ENCODE measurements around the gene MGRN1. TPM values are rescaled to one million over a fixed set of nuclear protein-coding genes. Genes with fewer than 3 reads are reported as not detected.

Gene MGRN1
- total RNA-seq, 1 donor from 2014 or later = 41.5 TPM

DNA sequence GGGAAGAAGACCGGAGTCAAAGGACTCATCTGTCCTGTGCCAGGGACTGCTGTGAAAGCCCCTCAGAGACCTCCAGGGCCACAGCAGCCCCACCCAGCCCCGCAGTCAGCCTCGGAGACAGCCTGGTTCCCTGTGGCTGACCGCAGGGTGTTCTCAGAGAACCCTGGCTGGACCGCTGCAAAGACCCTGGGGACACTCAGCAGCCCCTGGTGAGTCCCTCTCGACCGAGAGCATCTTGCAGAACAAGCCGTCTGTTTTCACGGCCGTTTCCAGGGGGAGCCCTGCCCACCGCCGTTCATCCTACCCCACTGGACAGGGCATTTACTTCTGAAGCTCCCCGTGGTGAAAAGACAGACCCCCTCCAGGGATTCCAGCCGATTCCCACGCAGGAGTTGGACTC, 20.2 kb upstream of the MGRN1 start:
- DNase-seq = no peak

DNA sequence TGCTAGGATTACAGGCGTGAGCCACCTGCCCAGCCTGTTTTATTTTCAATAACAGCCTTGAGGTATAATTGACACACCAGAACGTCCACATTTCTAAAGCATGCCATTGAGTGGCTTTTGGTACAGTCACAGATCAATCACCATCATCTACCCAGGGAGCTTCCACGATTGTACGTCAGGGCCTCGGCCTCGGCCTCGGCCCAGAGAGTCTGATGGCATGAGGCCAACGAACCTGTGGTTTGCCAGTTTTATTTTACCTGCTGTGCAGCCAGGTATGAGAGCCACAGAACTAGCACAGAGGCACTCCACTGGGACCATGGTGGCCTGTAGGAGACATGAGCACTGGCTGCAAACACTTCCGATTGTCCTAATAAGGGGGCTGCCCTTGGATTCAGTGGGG, 18.3 kb upstream of the MGRN1 start:
- DNase-seq = no peak

DNA sequence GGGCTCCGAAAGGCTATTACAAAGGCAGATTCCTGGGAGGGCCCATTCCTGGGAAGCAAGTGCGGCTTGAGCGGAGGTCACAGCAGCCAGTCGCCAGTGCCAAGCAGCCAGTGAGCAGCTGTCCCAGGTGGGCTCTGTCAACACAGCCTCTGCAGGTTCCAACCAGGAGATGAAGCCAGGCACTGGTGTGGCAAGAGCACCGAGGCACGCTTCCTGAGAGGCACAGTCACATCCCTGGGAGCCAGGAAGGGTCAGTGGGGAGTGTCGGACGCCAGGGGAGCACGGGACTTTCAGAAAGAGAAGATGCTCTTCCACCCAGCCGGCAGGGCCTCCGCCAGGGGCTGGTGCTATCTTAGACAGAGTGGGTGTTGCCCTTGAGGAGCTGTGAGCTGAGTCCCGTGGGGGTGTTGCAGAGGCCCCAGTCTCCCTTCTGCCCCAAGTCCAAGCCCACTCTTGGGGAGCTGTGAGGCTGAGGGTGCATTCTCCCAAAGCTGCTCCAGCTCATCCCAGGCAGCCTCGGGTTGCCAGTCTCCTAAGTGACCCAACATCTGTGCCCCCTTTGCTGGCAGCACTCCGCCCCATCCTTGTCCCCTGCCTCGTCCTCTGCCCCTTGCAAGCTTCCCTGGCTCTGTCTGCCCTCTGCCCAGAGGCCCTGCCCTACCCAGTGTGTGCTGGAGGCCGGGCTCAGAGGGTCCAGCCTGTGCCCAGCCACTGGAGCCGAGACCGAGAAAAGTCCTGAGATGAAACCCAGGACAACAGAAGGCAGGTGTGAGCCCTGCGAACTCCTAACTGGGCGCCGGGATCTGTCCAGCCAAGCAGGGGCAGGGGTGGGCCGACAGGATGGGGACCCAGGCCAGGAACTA, 16.6 kb upstream of the MGRN1 start:
- DNase-seq = no peak

DNA sequence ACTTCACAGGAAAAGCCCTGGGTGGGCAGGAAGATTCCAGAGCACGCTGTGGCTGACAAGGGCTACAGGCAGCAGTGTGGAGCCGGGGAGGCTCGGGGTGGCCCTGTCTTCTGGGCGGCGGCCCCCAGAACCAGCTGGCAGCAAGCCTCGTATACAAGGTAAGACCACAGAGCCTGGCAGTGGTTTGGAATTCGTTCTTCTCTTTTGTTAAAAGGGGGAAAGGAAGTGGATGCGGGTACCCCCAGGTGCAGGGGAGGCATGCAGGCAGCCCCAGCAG, 16.0 kb upstream of the MGRN1 start:
- no peak for DNase-seq

DNA sequence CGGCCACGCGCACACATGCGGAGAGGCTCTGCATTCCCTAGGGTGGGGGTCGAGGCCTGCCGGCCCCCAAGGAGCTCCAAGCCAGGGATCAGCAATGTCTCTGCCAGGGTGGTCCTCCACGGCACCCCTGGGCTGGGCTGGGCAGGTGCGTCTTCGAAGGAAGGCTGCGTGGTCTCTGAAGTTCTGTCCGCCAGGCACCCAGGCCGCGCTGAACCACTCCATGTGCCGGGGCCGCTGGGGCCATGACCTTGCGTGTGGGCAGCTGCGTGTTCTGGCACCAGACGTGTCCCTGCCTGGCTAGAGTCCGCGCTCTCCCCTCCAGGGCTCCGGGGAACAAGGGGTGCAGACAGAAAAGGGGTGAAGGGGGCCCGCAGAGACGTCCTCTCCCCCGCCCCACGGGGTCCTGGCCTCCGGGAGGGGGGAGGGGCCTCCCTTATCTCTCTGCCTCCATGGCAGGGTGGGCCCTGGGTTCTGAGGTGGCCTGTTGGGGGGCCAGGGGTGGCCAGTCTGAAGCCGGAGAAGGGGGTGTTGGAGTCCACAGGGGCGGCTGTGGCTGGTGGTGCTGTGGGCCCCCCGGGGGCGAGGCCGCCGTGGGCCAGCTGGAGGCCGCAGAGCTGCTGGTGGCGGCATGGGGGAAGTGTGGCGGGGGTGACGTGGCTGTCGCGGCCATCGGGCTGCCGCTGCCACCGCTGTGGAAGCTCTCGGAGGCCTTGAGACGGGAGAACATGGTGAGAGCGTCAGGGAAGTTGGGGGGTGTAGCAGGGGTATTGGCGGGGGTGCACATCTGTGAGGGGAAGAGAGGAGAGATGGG, 15.2 kb upstream of the MGRN1 start:
- no peak for DNase-seq

DNA sequence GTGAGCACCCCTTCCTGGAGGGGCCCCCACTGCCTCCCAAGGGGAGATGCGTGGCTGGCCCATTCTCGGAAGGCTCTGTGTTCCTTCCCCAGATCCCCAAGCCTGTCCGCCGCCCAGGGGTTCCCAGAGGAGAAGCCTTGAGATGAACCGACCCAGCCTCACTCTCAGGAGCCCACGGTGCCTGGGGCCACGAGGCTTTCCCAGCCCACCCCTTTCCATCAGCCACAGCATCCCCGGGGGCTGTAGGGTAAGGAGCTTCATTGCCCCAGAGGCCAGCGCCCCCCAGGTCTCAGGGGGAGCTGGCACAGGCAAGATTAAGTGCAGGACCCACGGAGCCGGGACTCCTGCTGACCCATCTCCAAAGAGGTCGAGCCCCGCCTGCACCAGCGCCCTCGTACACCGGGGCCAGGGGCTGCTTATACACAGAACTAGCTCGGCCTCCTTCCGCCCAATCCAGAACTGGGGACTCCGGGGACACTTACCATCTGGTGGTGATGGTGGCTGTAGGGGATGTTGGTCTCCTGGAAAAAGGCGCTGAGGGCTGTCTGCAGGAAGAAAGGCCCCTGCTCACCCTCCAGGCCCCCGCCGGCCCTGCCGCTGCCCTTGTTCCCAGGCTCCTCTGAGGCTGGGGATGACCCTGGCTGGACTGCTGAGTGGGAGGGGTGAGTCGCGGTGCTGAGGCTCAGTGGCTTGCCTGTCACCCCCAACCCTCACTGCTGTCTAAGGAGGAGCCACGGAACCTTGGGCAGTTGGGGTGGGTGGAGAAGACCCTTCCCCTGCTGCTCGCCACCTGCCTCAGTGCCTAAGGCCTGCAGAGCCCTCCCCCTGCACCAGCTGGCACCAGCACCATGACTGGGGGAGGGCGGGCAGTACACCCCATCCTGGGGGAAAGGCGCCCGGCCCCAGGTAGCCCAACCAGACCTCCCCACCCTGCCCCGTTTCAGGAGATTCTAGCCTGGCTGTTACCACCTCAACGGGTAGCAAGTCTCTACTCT, 14.3 kb upstream of the MGRN1 start:
- no peak for DNase-seq

DNA sequence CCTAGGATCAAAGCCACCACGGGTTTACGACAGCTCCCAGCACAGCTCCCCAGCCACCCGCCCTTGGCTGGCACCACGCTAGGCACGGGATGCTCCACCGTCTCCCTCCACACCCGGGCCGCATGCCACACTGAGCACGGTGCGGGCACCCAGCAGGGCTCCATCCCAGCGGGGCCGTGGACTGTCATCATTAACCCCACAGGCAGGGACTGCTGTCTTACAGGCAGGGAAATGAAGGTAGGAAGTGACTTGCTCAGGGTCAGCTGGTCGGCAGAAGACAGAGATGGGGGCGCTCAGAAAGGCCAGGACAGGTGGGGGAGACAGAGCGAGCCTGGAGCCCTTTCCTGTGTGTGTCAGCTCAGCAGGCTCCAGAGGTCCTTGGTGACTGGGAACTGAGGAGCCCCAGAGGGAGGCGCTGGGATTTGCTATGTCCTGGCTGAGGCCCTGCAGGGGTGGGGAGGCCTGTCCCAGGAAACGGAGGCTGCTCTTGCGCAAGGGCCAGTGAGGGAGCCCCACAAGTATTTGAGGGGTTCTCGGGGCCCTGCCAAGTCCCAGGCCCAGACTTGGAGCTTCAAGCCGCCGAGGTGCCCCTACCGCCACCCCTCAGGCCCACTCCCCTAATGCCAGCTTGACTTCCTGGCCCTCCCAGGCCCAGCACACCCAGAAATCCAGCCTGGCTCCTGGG, 13.1 kb upstream of the MGRN1 start:
- no peak for DNase-seq

DNA sequence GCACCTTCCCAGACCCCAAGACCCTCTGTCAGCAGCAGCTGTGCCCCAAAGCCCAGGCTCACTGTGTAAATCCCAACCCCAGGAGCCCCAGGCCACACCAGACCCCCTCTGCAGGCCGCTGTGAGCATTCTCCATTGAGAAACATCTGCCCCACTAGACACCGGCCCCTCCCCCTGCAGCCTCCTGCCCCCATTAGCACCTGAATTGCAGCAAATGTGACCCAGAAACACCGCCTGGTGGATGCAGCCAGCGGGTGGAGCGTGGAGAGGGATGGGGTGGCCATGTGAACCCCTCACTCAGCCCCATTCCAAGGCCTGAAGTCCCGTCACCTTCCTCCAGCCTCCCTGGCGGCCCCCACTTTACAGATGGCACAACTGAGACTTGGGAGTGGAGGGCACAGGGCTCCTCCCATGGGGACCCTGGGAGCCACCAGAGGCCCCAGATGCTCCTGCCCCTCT, 12.1 kb upstream of the MGRN1 start:
- no peak for DNase-seq

DNA sequence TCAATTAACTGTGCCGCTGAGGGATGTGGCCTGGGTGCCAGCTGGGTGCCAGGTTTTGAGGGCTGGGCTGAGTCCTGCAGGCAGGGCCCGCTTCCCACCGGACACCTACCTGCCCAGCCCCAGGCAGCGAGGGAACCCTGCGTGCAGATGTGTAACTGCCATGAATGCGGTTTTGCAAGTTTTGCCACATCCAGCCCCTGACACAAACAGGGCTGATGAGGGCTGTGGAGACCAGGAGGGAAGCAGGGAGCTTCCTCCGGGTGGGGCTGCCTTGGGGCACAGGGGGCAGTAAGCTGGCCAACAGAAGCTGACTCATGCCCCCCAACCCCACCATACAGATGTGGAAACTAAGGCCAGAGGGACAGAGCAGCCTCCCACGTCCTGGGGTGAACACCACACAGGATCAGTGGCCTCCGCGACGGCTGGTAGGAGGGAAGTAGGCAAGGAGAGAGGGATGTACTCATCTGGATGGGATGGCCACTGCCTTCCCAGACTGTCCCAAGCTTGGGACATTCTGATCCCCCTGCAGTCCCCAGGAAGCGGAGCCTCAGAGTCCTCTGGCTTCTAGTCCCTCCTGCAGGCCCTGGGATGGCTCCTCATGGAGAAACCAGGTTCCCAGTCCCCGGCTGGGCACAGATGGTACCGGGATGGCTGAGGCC, 11.5 kb upstream of the MGRN1 start:
- DNase-seq = no peak

DNA sequence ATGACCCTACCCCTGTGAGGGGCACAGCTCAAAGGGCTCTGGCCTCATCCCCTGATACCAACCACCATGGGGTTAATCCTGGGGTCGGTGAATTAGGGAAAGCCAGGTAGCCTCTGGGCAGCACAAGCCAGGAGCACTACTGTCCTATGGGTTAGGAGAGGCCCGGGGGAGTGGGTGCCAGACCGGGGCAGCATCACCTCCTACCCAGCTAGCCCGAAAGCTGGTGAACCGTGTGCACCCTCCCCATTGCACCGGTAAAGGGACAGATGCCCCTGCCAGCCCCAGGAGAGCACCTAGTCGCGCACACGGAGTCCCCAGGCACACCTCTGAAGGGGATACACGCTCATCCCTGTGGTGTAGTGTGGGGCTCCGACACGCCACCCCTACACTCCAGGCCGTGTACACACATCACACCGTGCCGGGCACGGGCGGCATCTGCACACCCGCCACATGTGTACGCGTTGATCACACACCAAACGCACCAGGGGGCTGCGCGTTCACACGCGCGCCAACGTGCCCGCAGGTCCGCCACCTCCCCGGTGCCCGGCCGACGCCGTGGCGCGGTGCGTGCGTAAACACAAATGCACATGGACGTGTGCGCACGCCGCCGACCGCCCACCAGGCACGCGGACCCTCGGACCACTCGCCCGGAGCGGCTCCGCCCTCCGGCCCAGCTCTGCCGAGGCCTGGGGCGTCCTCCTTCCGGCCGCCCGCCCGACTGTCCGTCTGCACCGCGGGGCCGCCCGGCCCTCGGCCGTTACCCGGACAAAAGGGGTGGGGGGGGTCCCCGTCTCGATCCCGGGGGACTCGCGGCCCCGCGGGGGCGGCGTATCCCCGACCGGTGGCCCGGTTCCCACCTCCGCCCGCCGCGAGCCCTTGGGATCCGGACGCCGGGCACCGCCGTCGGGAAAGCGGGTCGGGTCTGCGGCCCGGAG, 10.7 kb upstream of the MGRN1 start:
- no peak for DNase-seq

DNA sequence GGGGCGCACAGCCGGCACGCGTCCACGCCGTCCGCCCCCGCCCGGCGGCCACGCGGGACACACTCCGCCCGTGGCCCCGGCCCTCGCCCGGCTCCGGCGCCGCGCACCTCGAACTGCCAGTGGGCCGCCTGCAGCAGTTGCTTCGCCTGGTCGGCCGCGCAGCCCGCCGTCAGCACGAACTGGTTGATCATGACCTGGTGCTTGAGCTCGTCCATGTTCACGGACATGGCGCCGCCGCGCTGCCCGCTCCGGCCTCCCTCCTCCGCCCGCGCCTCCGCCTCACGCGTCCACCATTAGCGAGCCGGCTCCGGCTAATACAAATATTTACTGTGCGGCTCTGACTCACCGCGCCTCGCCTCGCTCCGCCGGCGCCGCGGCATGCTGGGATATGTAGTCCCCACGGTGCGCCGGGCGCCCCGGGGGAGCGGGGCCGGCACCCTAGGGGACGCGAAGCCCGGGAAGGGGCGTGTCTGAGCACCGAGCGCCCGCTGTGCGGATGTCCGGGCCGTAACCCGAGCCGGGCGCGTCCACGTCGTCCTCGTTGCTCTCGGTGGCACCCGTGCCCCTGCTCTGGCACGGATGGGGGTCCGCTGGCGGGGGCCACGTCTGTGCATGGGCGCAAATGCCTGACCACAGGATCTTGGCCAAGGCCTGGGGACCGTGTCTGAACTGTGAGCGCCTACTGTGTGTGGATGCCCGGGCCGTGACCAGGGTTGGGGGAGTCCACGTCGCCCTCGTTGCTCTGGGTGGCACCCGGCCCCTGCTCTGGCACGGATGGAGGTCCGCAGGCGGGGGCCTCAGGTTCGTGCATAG, 9.8 kb upstream of the MGRN1 start, which contains the start of gene UBALD1:
Gene UBALD1, minus strand, starts transcription at position 318 of the 813 bp plus-strand sequence. Its CDS starts 91 bp downstream, at position 227.
- DNase-seq = peak; percentile 61

DNA sequence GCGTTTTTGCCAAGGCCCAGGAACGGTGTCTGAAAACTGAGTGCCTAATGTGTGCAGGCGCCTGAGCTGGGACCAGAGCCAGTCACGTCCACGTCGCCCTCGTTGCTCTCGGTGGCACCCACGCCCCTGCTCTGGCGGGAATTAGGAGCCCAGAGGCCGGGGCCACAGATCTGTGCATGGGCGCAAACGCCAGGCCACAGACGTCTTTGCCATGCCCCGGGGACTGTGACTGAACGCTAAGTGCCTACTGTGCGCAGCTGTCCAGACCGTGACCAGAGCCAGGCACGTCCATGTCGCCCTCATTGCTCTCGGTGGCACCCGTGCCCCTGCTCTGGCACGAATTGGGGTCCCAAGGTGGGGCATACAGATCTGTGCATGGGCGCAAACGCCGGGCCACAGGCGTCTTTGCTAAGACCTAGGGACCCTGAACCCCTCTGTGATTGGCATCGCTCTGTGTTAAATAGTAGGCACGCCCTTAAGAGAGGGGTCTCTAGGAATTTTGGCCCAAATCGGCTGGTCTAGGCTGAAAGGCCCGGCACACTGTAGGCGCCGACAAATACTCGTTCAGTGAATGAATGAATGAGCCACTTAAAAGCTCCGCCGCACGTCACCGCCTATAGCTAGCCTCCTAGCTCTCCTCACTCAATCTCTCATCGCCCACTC, 9.1 kb upstream of the MGRN1 start:
- no peak for DNase-seq

DNA sequence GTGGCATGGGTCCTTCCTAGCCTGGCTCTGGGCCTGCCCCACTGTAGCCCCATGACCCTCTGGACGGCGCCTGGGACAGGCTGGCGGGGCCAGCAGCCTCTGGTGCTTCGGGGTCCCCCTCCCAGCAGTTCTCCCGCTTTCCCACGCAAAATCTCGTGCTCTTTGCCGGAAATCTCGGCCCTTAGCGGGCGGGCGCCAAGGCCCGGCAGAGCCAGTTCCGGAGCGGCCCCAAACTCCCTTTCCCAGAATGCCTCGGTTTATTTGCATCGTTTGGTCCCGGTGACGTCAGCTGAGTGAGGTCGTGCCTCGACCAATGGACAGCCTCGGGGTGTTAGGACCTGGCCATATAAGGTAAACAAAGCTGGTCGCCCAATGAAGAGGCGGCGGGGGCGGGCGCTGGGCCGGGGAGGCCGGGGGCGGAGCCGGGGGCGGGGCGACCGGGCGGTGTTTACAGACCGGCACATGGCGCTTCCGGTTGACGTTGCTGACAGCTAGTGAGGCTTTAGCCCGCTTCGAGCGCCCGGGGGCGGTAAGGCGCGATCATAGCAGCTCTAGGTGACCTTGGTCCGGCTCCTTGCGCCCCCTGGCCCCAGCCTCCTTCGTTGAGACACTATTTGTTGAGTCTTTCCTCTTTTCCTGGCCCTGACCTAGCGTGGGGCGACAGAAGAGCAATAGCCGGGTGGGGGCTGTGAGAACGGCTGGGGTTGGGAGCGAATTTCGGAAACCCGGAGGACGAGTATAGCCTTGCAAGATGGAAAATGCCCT, 8.4 kb upstream of the MGRN1 start:
- peak; percentile 99 for DNase-seq

DNA sequence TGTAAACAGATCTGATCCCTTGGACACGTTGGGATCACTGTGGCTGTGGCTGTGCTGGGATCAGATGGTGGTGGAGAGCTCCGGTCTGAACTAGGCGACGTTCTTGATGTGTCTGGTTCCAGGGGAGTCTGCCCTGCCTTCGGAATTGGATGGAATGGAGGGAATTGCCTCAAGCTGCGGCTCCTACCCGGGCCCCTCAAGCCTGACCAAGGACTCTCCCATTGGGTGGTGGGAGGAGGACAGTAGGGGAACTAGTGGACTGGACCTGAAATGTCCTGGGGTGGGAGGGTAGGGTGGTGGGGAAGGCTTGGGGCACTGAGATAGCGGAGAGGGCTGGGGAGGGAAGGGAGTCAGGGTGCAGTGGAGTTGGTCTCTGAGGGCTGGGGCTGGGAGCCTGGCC, 6.7 kb upstream of the MGRN1 start:
- DNase-seq = no peak

DNA sequence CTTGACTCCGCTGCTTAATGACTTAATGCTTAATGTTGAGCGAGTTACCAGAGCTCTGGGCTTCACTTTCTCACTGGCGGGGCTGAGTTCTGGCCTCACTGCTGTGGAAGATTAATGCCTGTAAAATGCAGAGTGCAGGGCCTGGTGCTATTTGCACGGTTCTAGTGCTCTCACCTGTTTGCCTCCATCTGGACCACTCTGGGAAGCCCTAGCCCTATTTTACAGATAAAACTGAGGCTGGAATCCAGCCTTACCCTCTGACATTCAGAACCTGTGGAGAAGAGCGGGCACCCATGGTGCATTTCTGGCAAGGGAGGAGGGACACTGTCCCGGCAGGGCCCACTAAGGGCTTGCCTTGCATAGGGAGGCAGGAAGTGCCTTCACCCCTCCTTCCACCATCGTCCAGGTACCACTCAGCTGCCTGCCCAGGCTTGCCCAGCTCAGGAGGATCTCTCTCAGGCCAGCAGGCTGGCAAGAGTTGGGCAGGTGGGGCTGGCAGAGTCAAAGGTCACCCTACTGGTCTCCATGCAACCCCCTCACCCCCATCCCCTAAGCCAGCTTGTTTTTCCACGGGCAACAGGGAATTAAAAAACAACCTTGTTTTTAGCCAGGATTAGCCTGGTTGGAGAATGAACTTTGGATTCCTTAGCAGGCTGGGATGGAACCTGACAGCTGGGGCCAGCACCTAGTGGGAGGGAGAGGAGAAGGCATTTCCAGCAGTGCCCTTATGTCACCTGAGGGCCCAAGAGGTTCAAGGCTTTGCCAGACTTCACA, 5.8 kb upstream of the MGRN1 start:
- no peak for DNase-seq

DNA sequence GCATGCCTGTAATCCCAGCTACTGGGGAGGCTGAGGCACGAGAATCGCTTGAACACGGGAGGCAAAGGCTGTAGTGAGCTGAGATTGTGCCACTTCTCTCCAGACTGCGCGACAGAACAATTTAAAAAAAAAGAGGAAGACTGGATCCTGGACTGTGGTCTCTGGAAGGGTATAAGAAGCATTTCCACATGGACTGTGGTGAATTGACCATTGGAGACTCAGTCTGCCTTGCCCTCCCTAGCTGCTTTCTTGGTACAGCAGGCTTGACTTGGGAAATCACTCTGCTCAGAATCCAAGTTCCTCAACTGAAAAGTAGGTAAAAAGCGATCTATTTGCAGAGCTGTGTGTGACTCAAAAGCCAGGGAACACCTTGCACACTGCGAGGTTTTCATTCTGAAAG, 1.0 kb upstream of the MGRN1 start:
- no peak for DNase-seq
